ENCODE data around the gene HMX2.

HMX2 gene

GRCh38 chr10:123139521-123140163 lies 8.3 kb upstream of the HMX2 start:
- DNase-seq: no peak

- DNase-seq: no peak
Measured at GRCh38 chr10:123140164-123140982, 7.6 kb upstream of the HMX2 start.

- no peak for DNase-seq
Measured at GRCh38 chr10:123140983-123141390, 6.9 kb upstream of the HMX2 start.

- DNase-seq: no peak
Measured at GRCh38 chr10:123141791-123142700, 5.9 kb upstream of the HMX2 start.

GRCh38 chr10:123142701-123143161 lies 5.2 kb upstream of the HMX2 start:
- no peak for DNase-seq

GRCh38 chr10:123143162-123143824 lies 4.6 kb upstream of the HMX2 start:
- no peak for DNase-seq

GRCh38 chr10:123143825-123144168 lies 4.1 kb upstream of the HMX2 start:
- no peak for DNase-seq

GRCh38 chr10:123144697-123145541 lies 3.0 kb upstream of the HMX2 start:
- DNase-seq: no peak

GRCh38 chr10:123145542-123146012 lies 2.4 kb upstream of the HMX2 start:
- no peak for DNase-seq

GRCh38 chr10:123146013-123146893 lies 1.7 kb upstream of the HMX2 start:
- no peak for DNase-seq

- DNase-seq: no peak
Measured at GRCh38 chr10:123146894-123147634, 872 bp upstream of the HMX2 start.

GRCh38 chr10:123148414-123149161 lies 652 bp downstream of the HMX2 start:
- DNase-seq: no peak

- DNase-seq: no peak
Measured at GRCh38 chr10:123149162-123149567, 1.2 kb downstream of the HMX2 start.

GRCh38 chr10:123149568-123150270 lies 1.8 kb downstream of the HMX2 start:
- DNase-seq: peak in 1 of 5 experiments; percentile 72

GRCh38 chr10:123150271-123150985 lies 2.5 kb downstream of the HMX2 start:
- DNase-seq: no peak

- DNase-seq: peak in 1 of 5 experiments; percentile 55
Measured at GRCh38 chr10:123150986-123151736, 3.2 kb downstream of the HMX2 start.

- no peak for DNase-seq
Measured at GRCh38 chr10:123151737-123152135, 3.8 kb downstream of the HMX2 start.

Measured in T-helper 2 cell (primary cell).